BJ (cell line): ENCODE results near the gene SMURF1. TPM values are rescaled to one million over a fixed set of nuclear protein-coding genes. Genes with fewer than 3 reads are reported as not detected.
"Not testable (repeated sequence)": the region's sequence is repeated elsewhere in the genome, so short reads cannot be mapped to it uniquely, and the experiment has no call there.

ENCODE experiments used
- CTCF ChIA-PET: fragments of 350-600 bp; formaldehyde crosslinking; extraction: SDS; loops from one replicate; lab custom pipeline; 2021; ENCODE audit warnings: antibody characterized with exemption, inconsistent platforms; lab: Yijun Ruan, JAX
- POLR2A ChIA-PET: fragments of 300-600 bp; sonication (Branson Sonifier 250); formaldehyde crosslinking; extraction: SDS; loops from one replicate; lab custom pipeline; 2021; ENCODE audit warnings: antibody characterized with exemption; lab: Charles Lee
- DNase-seq: peaks from one replicate; pipeline ENCODE4 v3.0.0-alpha.2; 2011; ENCODE audit warnings: low read depth
- H3K27me3 ChIP-seq: 2 replicates; pipeline ENCODE4 v1.6.0; 2011; ENCODE audit warnings: low read length; ENCODE audit not compliant: control insufficient read depth, insufficient read depth
- H3K36me3 ChIP-seq: 2 replicates; pipeline ENCODE4 v1.5.1; 2011; ENCODE audit warnings: low read length; ENCODE audit not compliant: control insufficient read depth, insufficient read depth
- H3K4me3 ChIP-seq: 2 replicates; pipeline ENCODE4 v1.5.1; 2011; ENCODE audit warnings: low read depth, mild to moderate bottlenecking, control low read depth, low read length
- CTCF ChIP-seq: IDR thresholded peaks from 2 replicates; pipeline ENCODE4 v1.5.1; 2011; ENCODE audit warnings: low read depth, mild to moderate bottlenecking, control low read depth, inconsistent platforms, low read length, moderate library complexity; ENCODE audit not compliant: insufficient read depth
- polyA plus RNA-seq: library from polyadenylated mRNA; depleted of rRNA; stranded (reverse); fragments of >200 nt; gene quantifications from 2 replicates; pipeline ENCODE4 v1.2.3, GENCODE V29; 2011

The SMURF1 gene
- polyA plus RNA-seq, 1 experiment: 15.4 TPM

- TF ChIP-seq CTCF: no peak
These were observed 27.8 kb upstream of the SMURF1 start for GRCh38 chr7:99171731-99172130.

GRCh38 chr7:99170730-99171074 lies 26.8 kb upstream of the SMURF1 start:
- ChIA-PET POLR2A (no interaction called here), CTCF (interaction anchor here (0.6 to 1.2 kb wide), 2 partner anchors 21 to 142 kb away, joined by 3 read pairs; no protein-coding TSS in a partner anchor)
- Histone ChIP-seq H3K4me3 (no peak overlapping the region), H3K36me3 (no peaks in the 10 kb centered on the region), H3K27me3 (peaks cover 6% of the 10 kb centered on the region; the same call in 1 of the 2 replicates)
- TF ChIP-seq CTCF: no peak
- no peak for DNase-seq

More at GRCh38 chr7:99171731-99172130, 27.8 kb upstream of the SMURF1 start:
- Histone ChIP-seq H3K4me3 (no peak overlapping the region), H3K27me3 (peaks cover 6% of the 10 kb centered on the region; the same call in 1 of the 2 replicates), H3K36me3 (no peaks in the 10 kb centered on the region)
- CTCF ChIA-PET: interaction anchor here (1.0 to 1.6 kb wide), 4 partner anchors 10 to 139 kb away, joined by 3 read pairs; no protein-coding TSS in a partner anchor
- POLR2A ChIA-PET: no interaction called here
- DNase-seq: no peak

GRCh38 chr7:99170065-99170729 lies 26.3 kb upstream of the SMURF1 start:
- POLR2A ChIA-PET: no interaction called here
- no peak for TF ChIP-seq CTCF

GRCh38 chr7:99167072-99167471 lies 23.2 kb upstream of the SMURF1 start:
- no peak for TF ChIP-seq CTCF
- no peak for DNase-seq
- no peak overlapping the region for H3K4me3 ChIP-seq
- H3K27me3 ChIP-seq: no peaks in the 10 kb centered on the region
- ChIA-PET CTCF (interaction anchor here (0.6 kb wide), 1 partner anchor 277 kb away, joined by 3 read pairs; no protein-coding TSS in a partner anchor), POLR2A (no interaction called here)
- no peaks in the 10 kb centered on the region for H3K36me3 ChIP-seq

More at GRCh38 chr7:99170065-99170729, 26.3 kb upstream of the SMURF1 start:
- DNase-seq: no peak
- peaks cover 6% of the 10 kb centered on the region; the same call in 1 of the 2 replicates for H3K27me3 ChIP-seq
- no peaks in the 10 kb centered on the region for H3K36me3 ChIP-seq
- H3K4me3 ChIP-seq: no peak overlapping the region
- CTCF ChIA-PET: interaction anchor here (0.6 to 1.2 kb wide), 2 partner anchors 21 to 142 kb away, joined by 3 read pairs; no protein-coding TSS in a partner anchor

GRCh38 chr7:99165816-99166215 lies 21.9 kb upstream of the SMURF1 start:
- POLR2A ChIA-PET: no interaction called here

GRCh38 chr7:99163669-99164068 lies 19.8 kb upstream of the SMURF1 start:
- POLR2A ChIA-PET, DNase-seq, CTCF ChIA-PET, H3K27me3 ChIP-seq, H3K36me3 ChIP-seq, H3K4me3 ChIP-seq: not testable (repeated sequence)

More at GRCh38 chr7:99165816-99166215, 21.9 kb upstream of the SMURF1 start:
- no peaks in the 10 kb centered on the region for H3K36me3 ChIP-seq
- no peak for TF ChIP-seq CTCF
- CTCF ChIA-PET: no interaction called here
- H3K27me3 ChIP-seq: no peaks in the 10 kb centered on the region
- H3K4me3 ChIP-seq: no peak overlapping the region
- no peak for DNase-seq
